Stimulated activated CD8-positive, alpha-beta memory T cell treated with anti-CD3 and anti-CD28 coated beads, Interleukin-4, amount 100 ng/mL, for 48 hours (primary cell): Measurements from ENCODE around the gene FURIN.
"Not testable (repeated sequence)": the region's sequence is repeated elsewhere in the genome, so short reads cannot be mapped to it uniquely, and the experiment has no call there.

Experiments
- DNase-seq: peaks from one replicate; pipeline ENCODE4 v3.0.0-alpha.2; 2020

FURIN gene

DNA sequence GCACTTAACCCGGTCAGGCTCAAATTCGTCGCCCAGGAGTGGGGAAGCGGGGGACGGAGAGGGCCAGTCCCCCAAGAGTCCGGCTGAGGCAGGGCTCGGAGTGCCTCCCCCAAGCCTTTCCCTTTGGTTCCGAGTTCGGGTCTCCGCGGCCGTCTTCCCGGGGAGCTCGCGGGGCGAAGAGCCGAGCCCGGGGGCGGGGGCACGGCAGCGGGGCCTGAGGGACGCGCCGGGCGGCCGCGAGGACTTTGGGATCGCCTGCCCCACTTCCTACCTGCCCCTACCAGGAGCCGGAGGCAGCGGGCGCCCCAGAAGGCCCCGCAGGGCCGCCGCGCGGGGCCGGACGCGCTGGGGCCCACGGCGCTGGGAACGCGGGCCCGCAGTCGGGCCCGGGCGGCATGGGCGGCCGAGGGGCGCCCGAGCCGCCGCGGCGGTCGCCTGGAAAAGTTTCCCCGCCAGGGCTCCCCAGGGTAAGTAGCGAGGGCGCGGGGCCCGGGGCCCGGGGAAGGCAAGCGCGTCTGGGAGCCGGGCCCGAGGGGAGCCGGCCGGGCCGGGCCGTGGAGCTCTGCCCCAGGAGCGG lies 2.8 kb downstream of the FURIN start:
- peak; percentile 61 for DNase-seq

DNA sequence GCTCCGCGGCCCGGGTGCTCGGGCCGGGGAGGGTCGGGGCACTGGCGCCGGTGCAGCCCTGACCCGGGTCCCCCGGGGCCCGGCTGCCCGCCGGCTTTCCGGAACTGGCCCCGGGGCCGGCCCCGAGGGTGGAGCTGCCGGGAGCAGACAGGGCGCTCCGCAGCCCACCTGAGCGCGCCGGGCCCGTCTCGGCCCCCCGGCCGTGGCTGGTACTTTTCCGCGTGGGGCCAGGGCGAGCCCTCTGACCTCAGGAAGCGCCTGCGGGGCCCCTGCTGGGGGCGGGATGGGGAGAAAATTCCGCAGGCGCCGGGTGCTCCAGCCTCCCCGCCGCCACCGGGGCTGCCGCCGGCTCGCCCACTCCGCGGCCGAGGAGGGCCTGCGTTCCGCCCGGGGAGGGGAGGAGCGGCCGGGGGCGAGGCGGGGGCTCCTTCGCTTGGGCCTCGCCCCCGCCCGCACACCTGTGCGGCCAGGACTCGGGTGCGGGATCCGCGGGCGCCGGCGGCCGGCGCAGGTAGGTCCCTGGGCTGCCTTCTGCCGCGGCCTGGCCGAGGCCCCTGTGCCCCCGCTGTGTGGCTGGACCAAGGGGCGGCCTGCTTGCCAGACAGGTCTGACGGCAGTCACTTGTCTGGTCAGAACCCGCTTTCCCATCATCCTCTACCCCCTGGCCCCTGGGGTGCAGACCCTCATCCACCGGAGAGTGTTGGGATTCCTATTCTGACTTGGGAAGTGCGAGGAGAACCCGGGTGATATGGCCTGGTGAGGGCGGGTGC lies 3.5 kb downstream of the FURIN start:
- peak; percentile 63 for DNase-seq

GRCh38 chr15:90872486-90873184 lies 4.2 kb downstream of the FURIN start:
- peak; percentile 81 for DNase-seq

DNA sequence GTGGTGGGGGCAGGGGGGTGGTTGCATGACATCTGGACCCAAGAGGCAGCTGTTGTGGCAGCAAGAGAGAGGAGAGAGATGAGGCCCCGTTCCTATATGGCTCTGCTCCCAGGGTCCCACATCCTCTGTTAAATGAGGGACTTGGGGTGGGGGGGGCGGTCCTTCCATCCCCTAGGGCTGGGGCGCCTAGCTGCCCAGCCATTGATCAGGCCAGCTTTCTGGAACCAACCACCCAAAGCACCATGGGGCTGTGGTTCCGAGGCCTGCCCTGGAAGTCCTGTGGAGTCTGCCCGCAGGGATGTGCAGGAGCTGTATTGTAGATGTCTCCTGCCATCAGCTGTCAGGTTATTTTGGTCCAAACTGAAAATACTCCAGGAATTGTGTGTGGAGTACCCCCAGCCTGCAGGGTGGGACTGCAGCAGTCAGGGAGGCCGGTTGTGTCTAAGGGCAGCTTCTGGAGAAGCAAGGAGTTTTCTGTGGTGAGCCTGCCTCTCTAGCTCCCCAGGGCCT lies 5.2 kb downstream of the FURIN start:
- DNase-seq, result peak; percentile 45

GRCh38 chr15:90873998-90874605 lies 5.7 kb downstream of the FURIN start:
- DNase-seq, result peak; percentile 57

- DNase-seq, result not testable (repeated sequence)
These were observed 6.6 kb downstream of the FURIN start for GRCh38 chr15:90874986-90875385.

GRCh38 chr15:90875549-90875981 lies 7.2 kb downstream of the FURIN start:
- DNase-seq, result no peak

GRCh38 chr15:90876046-90876445 lies 7.7 kb downstream of the FURIN start:
- DNase-seq, result no peak

- no peak for DNase-seq
These were observed 8.3 kb downstream of the FURIN start for GRCh38 chr15:90876512-90877170.

DNA sequence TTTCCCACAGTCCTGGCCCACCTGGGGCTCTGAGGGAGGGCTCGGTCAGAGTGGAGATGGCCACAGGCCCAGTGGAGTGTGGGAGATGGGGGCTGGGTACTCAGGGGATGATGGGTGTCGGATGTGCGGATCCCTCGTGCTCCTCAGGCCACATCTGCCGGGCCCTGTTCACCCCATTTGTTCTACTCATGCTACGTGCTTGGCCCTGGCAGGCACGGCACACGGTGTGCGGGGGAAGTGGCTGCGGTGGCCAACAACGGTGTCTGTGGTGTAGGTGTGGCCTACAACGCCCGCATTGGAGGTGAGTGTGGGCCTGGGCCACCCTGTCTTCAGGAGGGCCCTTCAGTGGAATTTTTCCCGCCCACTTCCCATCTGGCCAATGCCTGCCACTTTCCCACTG lies 8.9 kb downstream of the FURIN start:
- DNase-seq, result no peak

DNA sequence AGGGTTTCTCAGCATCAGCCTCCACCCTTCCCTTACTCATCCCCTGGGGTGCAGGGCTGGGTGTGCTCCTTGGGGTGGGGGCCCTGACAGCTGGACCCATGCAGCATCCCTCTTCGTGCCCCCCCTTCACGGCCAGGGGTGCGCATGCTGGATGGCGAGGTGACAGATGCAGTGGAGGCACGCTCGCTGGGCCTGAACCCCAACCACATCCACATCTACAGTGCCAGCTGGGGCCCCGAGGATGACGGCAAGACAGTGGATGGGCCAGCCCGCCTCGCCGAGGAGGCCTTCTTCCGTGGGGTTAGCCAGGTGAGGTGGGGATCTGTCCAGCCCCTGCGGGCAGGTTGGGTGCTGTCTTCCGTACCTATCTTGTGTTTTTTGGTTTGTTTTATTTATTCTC lies 9.6 kb downstream of the FURIN start:
- DNase-seq, result no peak

GRCh38 chr15:90878660-90879059 lies 10.3 kb downstream of the FURIN start:
- DNase-seq, result no peak

- no peak for DNase-seq
These were observed 11.5 kb downstream of the FURIN start for GRCh38 chr15:90879730-90880366.

DNA sequence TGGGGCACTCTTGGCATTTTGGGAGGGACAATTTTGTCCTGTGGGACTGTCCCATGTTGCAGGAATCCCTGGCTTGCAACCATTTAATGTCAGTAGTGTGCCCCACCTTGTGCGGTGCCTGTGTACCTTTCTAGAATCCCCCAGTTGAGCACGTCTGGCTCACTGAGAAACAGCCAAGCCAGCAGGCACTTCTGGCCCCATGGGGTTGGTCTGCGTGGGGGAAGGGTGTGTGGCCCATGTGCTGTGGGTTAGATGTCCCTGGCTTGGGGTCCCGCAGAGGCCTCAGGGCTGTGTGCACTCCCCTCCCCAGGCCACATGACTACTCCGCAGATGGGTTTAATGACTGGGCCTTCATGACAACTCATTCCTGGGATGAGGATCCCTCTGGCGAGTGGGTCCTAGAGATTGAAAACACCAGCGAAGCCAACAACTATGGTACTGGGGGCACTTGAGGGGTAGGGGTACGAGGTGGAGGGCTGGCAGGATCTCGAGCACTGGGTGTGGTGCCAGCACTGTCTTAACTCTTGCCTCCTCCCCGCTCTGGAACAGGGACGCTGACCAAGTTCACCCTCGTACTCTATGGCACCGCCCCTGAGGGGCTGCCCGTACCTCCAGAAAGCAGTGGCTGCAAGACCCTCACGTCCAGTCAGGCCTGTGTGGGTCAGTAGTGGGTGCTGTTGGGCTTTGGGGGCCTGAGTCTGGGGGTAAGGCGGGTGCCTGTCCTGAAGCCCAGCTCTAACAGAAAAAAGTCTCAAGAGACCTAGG lies 12.2 kb downstream of the FURIN start:
- DNase-seq, result no peak

GRCh38 chr15:90881181-90881977 lies 13.0 kb downstream of the FURIN start:
- no peak for DNase-seq

DNA sequence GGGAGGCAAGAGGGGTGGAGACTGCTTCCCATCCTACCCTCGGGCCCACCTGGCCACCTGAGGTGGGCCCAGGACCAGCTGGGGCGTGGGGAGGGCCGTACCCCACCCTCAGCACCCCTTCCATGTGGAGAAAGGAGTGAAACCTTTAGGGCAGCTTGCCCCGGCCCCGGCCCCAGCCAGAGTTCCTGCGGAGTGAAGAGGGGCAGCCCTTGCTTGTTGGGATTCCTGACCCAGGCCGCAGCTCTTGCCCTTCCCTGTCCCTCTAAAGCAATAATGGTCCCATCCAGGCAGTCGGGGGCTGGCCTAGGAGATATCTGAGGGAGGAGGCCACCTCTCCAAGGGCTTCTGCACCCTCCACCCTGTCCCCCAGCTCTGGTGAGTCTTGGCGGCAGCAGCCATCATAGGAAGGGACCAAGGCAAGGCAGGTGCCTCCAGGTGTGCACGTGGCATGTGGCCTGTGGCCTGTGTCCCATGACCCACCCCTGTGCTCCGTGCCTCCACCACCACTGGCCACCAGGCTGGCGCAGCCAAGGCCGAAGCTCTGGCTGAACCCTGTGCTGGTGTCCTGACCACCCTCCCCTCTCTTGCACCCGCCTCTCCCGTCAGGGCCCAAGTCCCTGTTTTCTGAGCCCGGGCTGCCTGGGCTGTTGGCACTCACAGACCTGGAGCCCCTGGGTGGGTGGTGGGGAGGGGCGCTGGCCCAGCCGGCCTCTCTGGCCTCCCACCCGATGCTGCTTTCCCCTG lies 13.8 kb downstream of the FURIN start:
- DNase-seq, result peak; percentile 31

- peak; percentile 36 for DNase-seq
These were observed 14.6 kb downstream of the FURIN start for GRCh38 chr15:90882781-90883525.

- DNase-seq, result peak; percentile 44
These were observed 15.2 kb downstream of the FURIN start for GRCh38 chr15:90883526-90883975.
